Bronchial epithelial cell (primary cell): ENCODE measurements around the gene MEG3. TPM values are rescaled to one million over a fixed set of nuclear protein-coding genes. Genes with fewer than 3 reads are reported as not detected.

ENCODE experiments used
- DNase-seq: peaks from one replicate; pipeline ENCODE4 v3.0.0-alpha.2; 2010; ENCODE audit warnings: low read depth
- FAIRE-seq: peaks from 2 replicates; lab custom pipeline; 2011; peaks lifted over from hg19 to GRCh38; lab: Jason Lieb, UNC
- H3K27me3 ChIP-seq: 2 replicates; pipeline ENCODE4 v1.5.1; 2011; ENCODE audit warnings: low read length; ENCODE audit not compliant: control insufficient read depth, insufficient read depth
- H3K36me3 ChIP-seq: 2 replicates; pipeline ENCODE4 v1.5.1; 2011; ENCODE audit warnings: low read length; ENCODE audit not compliant: control insufficient read depth, insufficient read depth
- H3K4me3 ChIP-seq: 2 replicates; pipeline ENCODE4 v1.5.1; 2011; ENCODE audit warnings: mild to moderate bottlenecking, low read depth, low read length, control low read depth
- total RNA-seq: library from RNA; depleted of rRNA; stranded (reverse); fragments of >200 nt; gene quantifications from 2 replicates; pipeline ENCODE4 v1.2.1, GENCODE V29; 2014
- TF ChIP-seq, protein P1 (sequence below): IDR thresholded peaks from 2 replicates; pipeline ENCODE4 v1.5.1; 2011; ENCODE audit warnings: mild to moderate bottlenecking, moderate library complexity, low read length, control low read depth, inconsistent platforms; ENCODE audit not compliant: insufficient read depth, severe bottlenecking

MEG3 gene
- 3.7 and 4.1 TPM in 2 replicates for total RNA-seq

- TF ChIP-seq, protein P1, sequence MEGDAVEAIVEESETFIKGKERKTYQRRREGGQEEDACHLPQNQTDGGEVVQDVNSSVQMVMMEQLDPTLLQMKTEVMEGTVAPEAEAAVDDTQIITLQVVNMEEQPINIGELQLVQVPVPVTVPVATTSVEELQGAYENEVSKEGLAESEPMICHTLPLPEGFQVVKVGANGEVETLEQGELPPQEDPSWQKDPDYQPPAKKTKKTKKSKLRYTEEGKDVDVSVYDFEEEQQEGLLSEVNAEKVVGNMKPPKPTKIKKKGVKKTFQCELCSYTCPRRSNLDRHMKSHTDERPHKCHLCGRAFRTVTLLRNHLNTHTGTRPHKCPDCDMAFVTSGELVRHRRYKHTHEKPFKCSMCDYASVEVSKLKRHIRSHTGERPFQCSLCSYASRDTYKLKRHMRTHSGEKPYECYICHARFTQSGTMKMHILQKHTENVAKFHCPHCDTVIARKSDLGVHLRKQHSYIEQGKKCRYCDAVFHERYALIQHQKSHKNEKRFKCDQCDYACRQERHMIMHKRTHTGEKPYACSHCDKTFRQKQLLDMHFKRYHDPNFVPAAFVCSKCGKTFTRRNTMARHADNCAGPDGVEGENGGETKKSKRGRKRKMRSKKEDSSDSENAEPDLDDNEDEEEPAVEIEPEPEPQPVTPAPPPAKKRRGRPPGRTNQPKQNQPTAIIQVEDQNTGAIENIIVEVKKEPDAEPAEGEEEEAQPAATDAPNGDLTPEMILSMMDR: no peak
- peak; percentile 37 for DNase-seq
- no peak for FAIRE-seq
- Histone ChIP-seq H3K4me3 (peak within 1 kb of the TSS; percentile 29), H3K27me3 (peaks cover 4% of the 10 kb centered on the region), H3K36me3 (no peaks in the 10 kb centered on the region)
These were observed at the start of gene MEG3 for GRCh38 chr14:100825713-100826331. TSS of gene MEG3 (plus strand) at chr14:100826118.

DNA sequence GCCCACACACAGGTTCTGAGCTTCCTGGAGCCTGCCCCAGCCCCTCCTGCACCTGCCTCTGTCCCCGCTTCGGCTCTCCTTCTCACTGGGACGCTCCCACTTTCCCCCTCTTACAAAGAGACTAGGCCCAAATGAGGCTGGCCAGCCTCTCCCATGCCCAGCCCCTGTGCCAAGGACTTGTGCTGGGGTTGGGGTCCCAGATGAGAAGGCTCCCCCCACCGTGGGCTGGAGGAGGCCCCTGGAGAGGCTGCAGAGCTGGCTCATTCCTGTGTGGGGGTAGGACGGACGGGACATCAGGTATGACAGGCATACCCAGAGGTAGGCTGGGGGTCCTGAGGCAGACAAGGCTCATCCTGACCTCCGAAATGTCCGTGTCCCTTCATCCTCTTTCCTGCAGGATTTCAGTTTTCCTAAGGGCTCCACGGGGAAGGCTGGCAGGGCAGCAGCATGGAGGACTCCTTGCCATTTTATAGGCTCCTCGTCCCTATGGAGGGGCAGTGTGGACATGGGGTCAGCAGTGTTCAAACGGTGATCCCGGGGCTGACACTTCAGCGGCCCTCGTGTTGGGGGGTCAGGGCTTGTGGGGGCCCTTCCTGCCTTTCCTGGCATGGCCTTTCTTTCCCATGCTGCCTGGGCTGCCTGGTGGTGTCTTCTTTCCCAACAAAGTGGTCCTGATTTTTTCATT lies 49.1 kb upstream of the MEG3 start:
- DNase-seq: no peak
- FAIRE-seq: no peak
- H3K4me3 ChIP-seq: no peak overlapping the region
- H3K36me3 ChIP-seq: no peaks in the 10 kb centered on the region
- peaks cover 4% of the 10 kb centered on the region for H3K27me3 ChIP-seq
- TF ChIP-seq, protein P1: no peak

DNA sequence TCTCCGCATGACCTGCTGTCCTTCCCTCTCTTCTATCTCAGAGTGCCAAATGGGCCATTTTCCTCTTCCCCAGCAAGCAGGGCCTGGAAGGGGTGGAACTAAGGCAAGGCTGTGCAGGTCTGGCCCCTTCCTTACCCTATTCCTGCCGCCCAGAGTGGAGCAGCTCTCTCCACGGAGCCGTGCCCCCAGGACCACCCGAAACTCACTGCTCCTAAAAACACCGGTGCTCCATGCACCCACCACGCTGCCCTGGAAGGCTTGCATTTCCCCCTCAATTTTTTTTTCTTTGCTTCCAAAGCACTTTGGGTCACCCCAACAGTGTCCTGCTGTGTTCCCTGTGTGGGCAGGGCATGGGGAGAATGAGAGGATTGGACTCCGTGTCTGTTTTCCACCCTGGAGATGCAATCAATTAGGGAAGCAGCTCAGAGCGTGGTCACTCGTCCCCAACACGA lies 48.5 kb upstream of the MEG3 start:
- Histone ChIP-seq H3K4me3 (no peak overlapping the region), H3K36me3 (no peaks in the 10 kb centered on the region), H3K27me3 (peaks cover 4% of the 10 kb centered on the region)
- no peak for FAIRE-seq
- DNase-seq: no peak
- TF ChIP-seq, protein P1: no peak

DNA sequence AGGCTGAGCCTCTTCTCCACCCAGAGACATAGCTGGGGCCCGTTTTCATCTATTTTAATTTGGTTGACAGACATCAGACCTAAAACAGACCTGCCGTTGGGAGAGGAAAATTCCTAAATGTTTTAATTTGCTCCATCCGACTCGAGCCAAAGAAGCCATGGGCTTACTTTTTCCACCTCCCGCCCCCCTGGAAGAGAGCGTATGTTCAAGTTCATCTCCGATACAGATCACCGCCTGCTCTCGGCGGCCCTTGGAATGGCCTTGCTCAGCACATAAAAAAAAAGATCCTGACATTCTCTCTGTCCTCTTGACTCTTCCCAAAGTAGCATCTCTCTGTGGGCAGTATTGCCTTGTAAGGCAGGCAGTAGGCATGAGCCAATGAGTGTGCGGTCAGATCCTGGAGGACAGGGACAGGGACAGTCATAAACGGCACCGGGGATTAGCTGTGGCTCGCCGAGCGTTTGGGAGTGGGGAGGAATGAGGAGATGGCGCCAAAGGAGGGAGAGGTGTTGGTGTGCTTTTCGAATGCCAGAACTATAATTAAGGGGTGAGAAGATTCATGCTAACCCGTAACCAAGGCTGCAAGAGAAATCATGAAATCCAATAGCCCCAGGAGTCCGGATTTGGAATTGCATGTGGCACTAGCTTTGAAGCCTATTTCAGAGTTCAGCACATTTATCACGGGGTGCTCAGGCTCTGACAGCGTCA lies 47.9 kb upstream of the MEG3 start:
- Histone ChIP-seq H3K4me3 (no peak overlapping the region), H3K36me3 (no peaks in the 10 kb centered on the region), H3K27me3 (peaks cover 4% of the 10 kb centered on the region)
- no peak for DNase-seq
- TF ChIP-seq, protein P1: no peak
- FAIRE-seq: no peak

GRCh38 chr14:100778526-100778882 lies 47.4 kb upstream of the MEG3 start:
- TF ChIP-seq, protein P1: no peak
- H3K36me3 ChIP-seq: no peaks in the 10 kb centered on the region
- peaks cover 4% of the 10 kb centered on the region for H3K27me3 ChIP-seq
- DNase-seq (no peak), FAIRE-seq (no peak)
- H3K4me3 ChIP-seq: no peak overlapping the region
